Activated CD8-positive, alpha-beta T cell treated with anti-CD3 and anti-CD28 coated beads for 36 hours (primary cell): ENCODE results near the gene THUMPD3. TPM values are rescaled to one million over a fixed set of nuclear protein-coding genes. Genes with fewer than 3 reads are reported as not detected.

Experiments
- ATAC-seq: fragments of 200-7000 bp; cut with Tn5 transposase; one replicate; pipeline ENCODE4 v1.10.0; 2021; ENCODE audit warnings: mild to moderate bottlenecking, moderate library complexity
- CTCF ChIA-PET: fragments of 350-600 bp; sonication (Branson Sonifier 250); formaldehyde crosslinking; loops from one replicate; lab custom pipeline; 2021; ENCODE audit warnings: antibody characterized with exemption; lab: Charles Lee
- POLR2A ChIA-PET: fragments of 350-600 bp; sonication (Branson Sonifier 250); formaldehyde crosslinking; loops from one replicate; lab custom pipeline; 2021; ENCODE audit warnings: antibody characterized with exemption; lab: Charles Lee
- DNase-seq: peaks from one replicate; pipeline ENCODE4 v3.0.0-alpha.2; 2020
- H3K27ac Mint-ChIP-seq: one replicate; pipeline ENCODE4 v1.8.0; 2021; ENCODE audit warnings: mild to moderate bottlenecking, mixed read lengths
- H3K27me3 Mint-ChIP-seq: one replicate; pipeline ENCODE4 v1.8.0; 2021; ENCODE audit warnings: mixed read lengths
- H3K36me3 Mint-ChIP-seq: one replicate; pipeline ENCODE4 v1.8.0; 2021; ENCODE audit warnings: low read depth, mixed read lengths
- H3K4me1 Mint-ChIP-seq: one replicate; pipeline ENCODE4 v1.8.0; 2021; ENCODE audit warnings: low read depth, mixed read lengths
- H3K4me3 Mint-ChIP-seq: one replicate; pipeline ENCODE4 v1.8.0; 2021; ENCODE audit warnings: mild to moderate bottlenecking, moderate library complexity, mixed read lengths
- H3K9me3 Mint-ChIP-seq: one replicate; pipeline ENCODE4 v1.8.0; 2021; ENCODE audit warnings: mixed read lengths
- intact Hi-C: fragments of 100-400 bp; cut with micrococcal nuclease; formaldehyde crosslinking; loops from one replicate; pipeline ENCODE4 v1.10.0; 2022
- total RNA-seq, 2 experiments: library from RNA; stranded (reverse); gene quantifications; one replicate each; pipeline ENCODE4 v1.2.3, GENCODE V29; 2021
- TF ChIP-seq, protein P1 (sequence below): fragments of 200-600 bp; IDR thresholded peaks from one replicate; pipeline ENCODE4 v1.8.0; 2022; ENCODE audit warnings: antibody characterized with exemption, mild to moderate bottlenecking

The THUMPD3 gene
- total RNA-seq, 2 experiments from 2014 or later, result 62.9 to 66.3 TPM

DNA sequence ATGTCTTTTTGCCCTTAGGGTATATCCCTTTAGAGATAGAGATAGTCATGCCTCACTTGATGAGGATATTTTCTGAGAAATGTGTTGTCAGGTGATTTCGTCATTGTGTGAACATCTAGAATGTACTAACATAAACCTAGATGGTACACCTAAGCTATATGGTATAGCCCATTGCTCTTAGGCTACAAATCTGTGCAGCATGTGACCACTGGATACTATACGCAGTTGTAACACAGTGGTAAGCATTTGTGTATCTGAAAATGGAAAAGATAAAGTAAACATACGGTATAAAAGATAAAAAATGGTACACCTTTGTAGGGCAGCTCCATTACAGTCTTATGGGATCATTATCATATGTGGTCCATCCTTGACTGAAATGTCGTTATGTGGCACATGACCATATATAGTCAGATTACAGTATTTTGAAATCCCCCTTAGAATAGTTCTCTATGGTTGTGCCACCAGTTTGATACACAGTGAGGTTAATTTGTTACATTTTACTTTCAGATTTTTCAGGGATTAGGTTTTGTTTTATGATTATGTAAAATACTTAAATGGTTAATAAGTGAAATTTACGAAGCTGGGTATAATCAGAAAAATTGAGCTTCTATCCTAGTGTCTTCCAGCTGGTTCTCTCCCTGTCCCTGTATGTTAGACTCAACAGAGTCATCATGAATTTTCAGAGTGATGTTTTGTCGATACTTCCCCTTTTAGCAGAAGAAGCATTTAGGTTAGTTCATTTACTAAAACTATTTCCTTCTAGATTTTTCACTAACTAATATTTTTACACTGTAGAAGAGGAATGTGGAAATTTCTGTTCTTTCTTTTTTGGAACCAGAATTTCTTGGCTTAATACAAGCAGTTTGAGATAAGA lies 47.4 kb downstream of the THUMPD3 start:
- H3K4me1 Mint-ChIP-seq, result peaks cover 63% of the 10 kb centered on the region
- peaks cover 2% of the 10 kb centered on the region for H3K9me3 Mint-ChIP-seq
- H3K27me3 Mint-ChIP-seq, result no peaks in the 10 kb centered on the region
- TF ChIP-seq, protein P1, sequence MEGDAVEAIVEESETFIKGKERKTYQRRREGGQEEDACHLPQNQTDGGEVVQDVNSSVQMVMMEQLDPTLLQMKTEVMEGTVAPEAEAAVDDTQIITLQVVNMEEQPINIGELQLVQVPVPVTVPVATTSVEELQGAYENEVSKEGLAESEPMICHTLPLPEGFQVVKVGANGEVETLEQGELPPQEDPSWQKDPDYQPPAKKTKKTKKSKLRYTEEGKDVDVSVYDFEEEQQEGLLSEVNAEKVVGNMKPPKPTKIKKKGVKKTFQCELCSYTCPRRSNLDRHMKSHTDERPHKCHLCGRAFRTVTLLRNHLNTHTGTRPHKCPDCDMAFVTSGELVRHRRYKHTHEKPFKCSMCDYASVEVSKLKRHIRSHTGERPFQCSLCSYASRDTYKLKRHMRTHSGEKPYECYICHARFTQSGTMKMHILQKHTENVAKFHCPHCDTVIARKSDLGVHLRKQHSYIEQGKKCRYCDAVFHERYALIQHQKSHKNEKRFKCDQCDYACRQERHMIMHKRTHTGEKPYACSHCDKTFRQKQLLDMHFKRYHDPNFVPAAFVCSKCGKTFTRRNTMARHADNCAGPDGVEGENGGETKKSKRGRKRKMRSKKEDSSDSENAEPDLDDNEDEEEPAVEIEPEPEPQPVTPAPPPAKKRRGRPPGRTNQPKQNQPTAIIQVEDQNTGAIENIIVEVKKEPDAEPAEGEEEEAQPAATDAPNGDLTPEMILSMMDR, result no peak
- H3K36me3 Mint-ChIP-seq, result peaks cover 35% of the 10 kb centered on the region
- ChIA-PET POLR2A (interaction anchor here (0.7 to 1.2 kb wide), 2 partner anchors 14 to 47 kb away, joined by 3 read pairs; partner anchors contain the start of gene THUMPD3), CTCF (interaction anchor here (1.5 kb wide), 1 partner anchor 9 kb away, joined by 3 read pairs; no protein-coding TSS in a partner anchor)
- no peak for DNase-seq
- intact Hi-C loops, result no loop called here
- H3K27ac Mint-ChIP-seq, result peak overlapping the region; percentile 58
- ATAC-seq, result peak; percentile 60
- no peak overlapping the region for H3K4me3 Mint-ChIP-seq

DNA sequence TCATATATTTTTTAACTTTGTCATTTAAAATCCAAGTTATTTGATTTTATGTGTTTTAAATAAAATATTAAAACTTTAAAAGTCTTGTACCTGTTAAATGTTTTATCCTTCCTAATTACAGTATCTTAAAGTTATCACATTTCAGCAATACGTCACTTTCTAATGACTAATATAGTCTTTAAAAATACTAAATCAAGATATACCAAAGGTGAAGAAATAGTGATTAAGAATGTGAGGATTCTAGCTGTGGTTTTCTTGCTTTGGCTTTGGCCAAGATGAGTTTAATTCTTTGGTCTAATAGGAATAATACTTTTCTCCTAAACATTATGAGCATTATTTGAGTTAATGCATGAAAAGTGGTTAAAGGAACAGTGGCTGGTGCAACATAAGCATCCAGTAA lies 48.4 kb downstream of the THUMPD3 start:
- TF ChIP-seq, protein P1, result no peak
- peaks cover 36% of the 10 kb centered on the region for H3K36me3 Mint-ChIP-seq
- ChIA-PET CTCF (interaction anchor here (1.5 kb wide), 1 partner anchor 8 kb away, joined by 3 read pairs; no protein-coding TSS in a partner anchor), POLR2A (no interaction called here)
- H3K4me1 Mint-ChIP-seq, result peaks cover 66% of the 10 kb centered on the region
- H3K27me3 Mint-ChIP-seq, result no peaks in the 10 kb centered on the region
- no peak for ATAC-seq
- H3K4me3 Mint-ChIP-seq, result no peak overlapping the region
- intact Hi-C loops, result no loop called here
- DNase-seq, result no peak
- H3K27ac Mint-ChIP-seq, result no peak overlapping the region
- H3K9me3 Mint-ChIP-seq, result peaks cover 2% of the 10 kb centered on the region

DNA sequence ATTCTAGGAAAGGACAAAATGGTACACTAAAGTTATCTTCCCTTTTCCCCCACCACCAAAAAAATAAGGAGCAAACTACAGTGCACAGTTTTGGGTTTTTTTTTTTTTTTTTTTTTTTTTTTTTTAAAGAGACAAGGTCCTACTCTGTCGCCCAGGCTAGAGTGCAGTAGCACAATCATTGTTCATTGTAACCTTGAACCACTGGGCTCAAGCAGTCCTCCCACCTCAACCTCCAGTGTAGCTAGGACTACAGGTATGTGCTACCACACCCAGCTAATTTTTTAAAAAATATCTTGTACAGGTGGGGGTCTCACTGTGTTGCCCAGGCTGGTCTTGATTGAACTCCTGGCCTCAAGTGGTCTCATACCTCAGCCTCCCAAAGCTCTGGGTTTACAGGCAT lies 49.4 kb downstream of the THUMPD3 start:
- intact Hi-C loops, result no loop called here
- Mint-ChIP-seq H3K27ac (peak overlapping the region; percentile 10), H3K4me1 (peaks cover 61% of the 10 kb centered on the region), H3K36me3 (peaks cover 37% of the 10 kb centered on the region), H3K9me3 (peaks cover 2% of the 10 kb centered on the region), H3K27me3 (no peaks in the 10 kb centered on the region), H3K4me3 (no peak overlapping the region)
- no peak for DNase-seq
- TF ChIP-seq, protein P1, result no peak
- POLR2A ChIA-PET, result interaction anchor here (2.2 kb wide), 1 partner anchor 9 kb away, joined by 4 read pairs; no protein-coding TSS in a partner anchor
- CTCF ChIA-PET, result no interaction called here
- no peak for ATAC-seq

DNA sequence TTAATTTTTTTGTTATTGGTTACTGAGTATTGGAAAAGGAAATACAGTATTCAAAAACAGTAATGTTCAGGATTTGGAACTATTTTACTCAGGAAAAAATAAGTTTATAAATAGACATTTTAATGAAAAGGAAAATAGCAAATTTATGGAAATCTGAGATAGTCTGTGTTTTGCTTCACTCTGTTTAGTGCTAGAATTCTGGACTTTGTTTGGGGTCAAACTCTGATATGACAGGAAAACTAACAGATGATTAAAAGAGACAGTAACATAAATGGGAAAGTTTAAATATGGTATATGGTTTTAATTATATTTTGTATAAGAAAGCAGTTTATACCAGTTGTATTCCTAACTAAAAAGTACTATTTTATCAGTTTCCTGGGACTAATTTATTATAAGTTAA lies 52.0 kb downstream of the THUMPD3 start:
- Mint-ChIP-seq H3K36me3 (peaks cover 27% of the 10 kb centered on the region), H3K9me3 (peaks cover 2% of the 10 kb centered on the region), H3K4me3 (no peak overlapping the region), H3K27ac (no peak overlapping the region), H3K4me1 (peaks cover 53% of the 10 kb centered on the region), H3K27me3 (no peaks in the 10 kb centered on the region)
- ATAC-seq, result no peak
- intact Hi-C loops, result no loop called here
- no peak for DNase-seq
- ChIA-PET CTCF (interaction anchor here (1.9 kb wide), 1 partner anchor 10 kb away, joined by 7 read pairs; no protein-coding TSS in a partner anchor), POLR2A (no interaction called here)
- TF ChIP-seq, protein P1, result no peak
